Transverse colon (tissue), 4 donors: ENCODE measurements around the gene LRRC45. TPM values are rescaled to one million over a fixed set of nuclear protein-coding genes. Genes with fewer than 3 reads are reported as not detected.
A peak's percentile ranks its signal among the peaks of the same experiment; 100 is the strongest.

Source experiments
- DNase-seq: peaks from one replicate; pipeline ENCODE4 v3.0.0-alpha.2; 2019
- H3K27ac ChIP-seq, 4 donors: fragments of 200-600 bp; sonication (generic); 2 replicates each; pipeline ENCODE4 v1.5.1; 2016 to 2018; ENCODE audit warnings: inconsistent platforms in 4 of 4
- H3K27me3 ChIP-seq: fragments of 200-600 bp; sonication (generic); 2 replicates; pipeline ENCODE4 v1.5.1; 2017; ENCODE audit warnings: inconsistent platforms
- H3K36me3 ChIP-seq, 4 donors: fragments of 200-600 bp; sonication (generic); 2 replicates each; pipeline ENCODE4 v1.5.1; 2017 to 2019; ENCODE audit warnings: inconsistent platforms in 4 of 4
- H3K4me1 ChIP-seq, 4 donors: fragments of 200-600 bp; sonication (generic); 2 replicates each; pipeline ENCODE4 v1.5.1; 2017 to 2020; ENCODE audit warnings: inconsistent platforms in 4 of 4
- H3K4me3 ChIP-seq, 4 donors: fragments of 200-600 bp; sonication (generic); 1 replicate in 1 of 4; 2 replicates in 3 of 4; pipeline versions ENCODE4 v1.5.1 to v1.6.1; 2017 to 2019; ENCODE audit warnings: inconsistent platforms in 4 of 4
- H3K9me3 ChIP-seq, 2 donors: fragments of 200-600 bp; sonication (generic); 2 replicates each; pipeline ENCODE4 v1.5.1; 2017 to 2019; ENCODE audit warnings: inconsistent platforms in 2 of 2
- CTCF ChIP-seq, 5 experiments: fragments of 200-600 bp in 3 of 5; fragments of 450-650 bp in 2 of 5; sonication (generic) in 3 of 5; IDR thresholded peaks; 1 replicate in 2 of 5; 2 replicates in 3 of 5; pipeline ENCODE4 v1.5.1; 2016 to 2017; ENCODE audit warnings: antibody characterized with exemption in 5 of 5, inconsistent platforms in 3 of 5, mild to moderate bottlenecking in 2 of 5, moderate library complexity in 1 of 5
- EP300 ChIP-seq: sonication (generic); formaldehyde crosslinking; IDR thresholded peaks from one replicate; pipeline ENCODE4 v1.6.1; 2017; ENCODE audit warnings: antibody characterized with exemption, low read depth
- POLR2A ChIP-seq: fragments of 450-650 bp; IDR thresholded peaks from one replicate; pipeline ENCODE4 v1.6.1; 2016; ENCODE audit warnings: antibody characterized with exemption, mild to moderate bottlenecking, moderate library complexity
- POLR2AphosphoS5 ChIP-seq, 3 donors: sonication (generic); formaldehyde crosslinking; IDR thresholded peaks; one replicate each; pipeline ENCODE4 v1.6.1; 2016; ENCODE audit warnings: antibody characterized with exemption in 3 of 3
- WGBS, 2 donors: methylation state at CpG; one replicate each; pipeline ENCODE4 v1.1.5; 2018; ENCODE audit warnings: low coverage in 1 of 2; 5-methylcytosine and 5-hydroxymethylcytosine counted together
- in situ Hi-C, 4 donors: fragments of 200-750 bp; cut with MboI; loops; one replicate each; pipeline versions ENCODE4 v1.15.0 to v1.15.1; 2017; ENCODE audit warnings: low sequenced_read_pairs in 3 of 4, low pct_ligation_motif_present in 1 of 4, low pct_unique_long_range_greater_than_20kb in 1 of 4
- intact Hi-C: fragments of 100-400 bp; cut with DNase I; formaldehyde crosslinking; loops from one replicate; pipeline ENCODE4 v1.15.1; 2023; ENCODE audit warnings: low total_unique reads
- total RNA-seq, 4 donors: library from RNA; depleted of rRNA; stranded (reverse); fragments of >200 nt; gene quantifications; one replicate each; pipeline ENCODE4 v1.1.0, GENCODE V29; 2016

The LRRC45 gene
- total RNA-seq, 4 donors from 2014 or later: 12.7 to 40.6 (median 23.5) TPM

- peak; percentile 42 for DNase-seq
- H3K36me3 ChIP-seq: no peaks in the 10 kb centered on the region
- H3K4me3 ChIP-seq: peak overlapping the region; percentile 61 to 95 (median 70)
- peaks cover 20 to 42% (median 34%) of the 10 kb centered on the region in 4 donors for H3K4me1 ChIP-seq
- intact Hi-C loops: loop anchor here (2.0 kb wide), 1 partner anchor 63 kb away; no protein-coding TSS in a partner anchor
- peak overlapping the region; percentile 82 to 89 (median 84) for H3K27ac ChIP-seq
- no peaks in the 10 kb centered on the region for H3K27me3 ChIP-seq
- no peaks in the 10 kb centered on the region for H3K9me3 ChIP-seq
- in situ Hi-C loops: no loop called here
- WGBS, 2 donors: 7% methylated on average over 6 of the region's 10 CpGs; no CpG with 5 or more reads in 1 of the 2 donors
- TF ChIP-seq CTCF (IDR thresholded peaks at IDR 0.05) (no peak), POLR2AphosphoS5 (IDR thresholded peaks at IDR 0.05) (no peak), POLR2A (no peak), EP300 (no peak)
Measured at GRCh38 chr17:82021900-82022309, 1.2 kb upstream of the LRRC45 start.

GRCh38 chr17:82022310-82022980 is 660 bp upstream of the LRRC45 start, which contains the start of gene CENPX:
TSS of gene CENPX (minus strand) at chr17:82022878. CDS start at chr17:82022861, 17 bp downstream.
- intact Hi-C loops: no loop called here
- 1% methylated on average over 32 of the region's 64 CpGs; no CpG with 5 or more reads in 1 of the 2 donors for WGBS, 2 donors
- peak; percentile 62 to 87 (median 81) for TF ChIP-seq POLR2AphosphoS5 (IDR thresholded peaks at IDR 0.05)
- peak; percentile 80 for TF ChIP-seq POLR2A
- TF ChIP-seq CTCF (IDR thresholded peaks at IDR 0.05): no peak

GRCh38 chr17:82023447-82024241 is 539 bp downstream of the LRRC45 start:
- H3K36me3 ChIP-seq: no peaks in the 10 kb centered on the region
- in situ Hi-C loops: no loop called here
- WGBS, 2 donors: 6% methylated on average over 18 of the region's 55 CpGs; no CpG with 5 or more reads in 1 of the 2 donors

More at GRCh38 chr17:82022310-82022980, 660 bp upstream of the LRRC45 start, which contains the start of gene CENPX:
- Histone ChIP-seq H3K27me3 (no peaks in the 10 kb centered on the region), H3K4me3 (peak within 1 kb of the TSS; percentile 69 to 95 (median 84)), H3K9me3 (no peaks in the 10 kb centered on the region), H3K36me3 (no peaks in the 10 kb centered on the region), H3K27ac (peak within 1 kb of the TSS; percentile 82 to 89 (median 84)), H3K4me1 (peaks cover 20 to 42% (median 34%) of the 10 kb centered on the region in 4 donors)
- no peak for DNase-seq
- in situ Hi-C loops: no loop called here

More at GRCh38 chr17:82023447-82024241, 539 bp downstream of the LRRC45 start:
- Histone ChIP-seq H3K27me3 (no peaks in the 10 kb centered on the region), H3K9me3 (no peaks in the 10 kb centered on the region), H3K4me1 (peaks cover 20 to 42% (median 34%) of the 10 kb centered on the region in 4 donors), H3K27ac (peak overlapping the region; percentile 64 to 79 (median 74)), H3K4me3 (peak overlapping the region; percentile 55 to 94 (median 80))
- DNase-seq: peak; percentile 34
- TF ChIP-seq POLR2AphosphoS5 (IDR thresholded peaks at IDR 0.05) (no peak), CTCF (IDR thresholded peaks at IDR 0.05) (no peak), EP300 (no peak), POLR2A (no peak)
- intact Hi-C loops: no loop called here
